Sigmoid colon (tissue), 4 donors: ENCODE results near the gene SRD5A1.

Experiments
- CTCF ChIP-seq, 4 experiments: fragments of 450-650 bp in 3 of 4; fragments of 200-600 bp in 1 of 4; IDR thresholded peaks; one replicate each; pipeline ENCODE4 v1.5.1; 2016 to 2019; ENCODE audit warnings: antibody characterized with exemption in 4 of 4, mild to moderate bottlenecking in 3 of 4, moderate library complexity in 2 of 4
- POLR2A ChIP-seq, 2 donors: fragments of 450-650 bp; IDR thresholded peaks; one replicate each; pipeline ENCODE4 v1.6.1; 2016; ENCODE audit warnings: antibody characterized with exemption in 2 of 2, mild to moderate bottlenecking in 2 of 2, moderate library complexity in 2 of 2
- POLR2AphosphoS5 ChIP-seq, 4 donors: sonication (generic); formaldehyde crosslinking; IDR thresholded peaks; one replicate each; pipeline ENCODE4 v1.6.1; 2017; ENCODE audit warnings: antibody characterized with exemption in 4 of 4

GRCh38 chr5:6642655-6643054, 9.4 kb downstream of the SRD5A1 start:
- TF ChIP-seq POLR2A (IDR thresholded peaks at IDR 0.05) (no peak), CTCF (IDR thresholded peaks at IDR 0.05) (no peak), POLR2AphosphoS5 (IDR thresholded peaks at IDR 0.05) (no peak)
